Cardiac muscle cell (in vitro differentiated cells and primary cell): Measurements from ENCODE around the gene FMNL1. TPM values are rescaled to one million over a fixed set of nuclear protein-coding genes. Genes with fewer than 3 reads are reported as not detected.
A peak's percentile ranks its signal among the peaks of the same experiment; 100 is the strongest.

Experiments
- DNase-seq, 2 donors: peaks; one replicate each; pipeline versions ENCODE4 v3.0.0 to v3.0.0-alpha.2; 2010 to 2017; ENCODE audit warnings: low read depth in 1 of 2, low spot score in 1 of 2
- H3K27ac ChIP-seq: fragments of 200-600 bp; sonication (generic); 2 replicates; pipeline ENCODE4 v1.5.1; 2016
- H3K27me3 ChIP-seq: fragments of 200-600 bp; sonication (generic); 2 replicates; pipeline ENCODE4 v1.6.0; 2016; ENCODE audit warnings: control low read depth
- H3K36me3 ChIP-seq: fragments of 200-600 bp; sonication (generic); 2 replicates; pipeline ENCODE4 v1.5.1; 2016; ENCODE audit warnings: control low read depth
- H3K4me1 ChIP-seq: fragments of 200-600 bp; sonication (generic); 2 replicates; pipeline ENCODE4 v1.8.1; 2017; ENCODE audit warnings: low read depth, mild to moderate bottlenecking, mixed run types
- H3K4me3 ChIP-seq: fragments of 200-600 bp; sonication (generic); 2 replicates; pipeline ENCODE4 v1.5.1; 2016; ENCODE audit warnings: mild to moderate bottlenecking
- H3K9me3 ChIP-seq: fragments of 200-600 bp; sonication (generic); 2 replicates; pipeline ENCODE4 v1.5.1; 2017; ENCODE audit warnings: low read depth, mild to moderate bottlenecking, control low read depth
- polyA plus RNA-seq: library from polyadenylated mRNA; unstranded; fragments of >200 nt; fragmentation: Nextera tagmentation; extraction: Ambion mirVana; gene quantifications from 2 replicates; pipeline ENCODE4 v1.2.1, GENCODE V29; 2016
- total RNA-seq: library from RNA; depleted of rRNA; stranded (reverse); fragments of >200 nt; gene quantifications from 2 replicates; pipeline ENCODE4 v1.2.3, GENCODE V29; 2016
- TF ChIP-seq, protein P1 (sequence below): IDR thresholded peaks from 2 replicates; pipeline ENCODE4 v1.5.1; 2012; ENCODE audit warnings: low read depth, mild to moderate bottlenecking, low read length

Gene FMNL1
- total and polyA plus RNA-seq, 2 experiments from 2014 or later: 0.51 to 0.83 TPM

DNA sequence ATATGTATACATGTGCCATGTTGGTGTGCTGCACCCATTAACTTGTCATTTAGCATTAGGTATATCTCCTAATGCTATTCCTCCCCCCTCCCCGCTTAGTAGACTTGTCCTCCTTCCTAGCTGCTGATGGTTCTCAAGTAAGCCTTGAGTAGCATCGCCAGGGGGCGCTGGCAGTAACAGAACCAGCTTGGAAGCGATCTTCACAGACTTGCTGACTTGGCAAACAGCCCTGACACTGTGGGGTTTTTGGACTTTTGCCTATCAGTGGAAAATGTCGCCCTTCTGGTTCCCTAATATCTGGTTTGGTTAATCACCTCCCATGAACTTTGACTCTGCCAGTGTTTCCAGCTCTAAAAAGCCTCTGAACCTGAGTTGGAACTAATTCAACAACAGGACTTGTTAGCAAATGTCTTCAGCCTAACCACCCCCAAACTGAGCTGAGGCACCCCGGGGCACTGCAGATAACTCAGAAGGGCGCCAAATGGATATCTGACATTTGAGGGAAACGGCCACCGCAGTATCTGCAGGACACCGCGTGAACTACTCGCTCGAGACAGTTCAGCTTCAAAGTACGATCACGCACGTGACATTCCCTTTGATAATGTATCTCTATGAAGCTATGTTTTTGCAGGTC is 55.6 kb downstream of the FMNL1 start:
- Histone ChIP-seq H3K27ac (peak overlapping the region; percentile 50), H3K4me3 (no peak overlapping the region), H3K9me3 (no peaks in the 10 kb centered on the region), H3K4me1 (peaks cover 17% of the 10 kb centered on the region), H3K27me3 (no peaks in the 10 kb centered on the region), H3K36me3 (no peaks in the 10 kb centered on the region)
- peak; percentile 95 to 96 for DNase-seq
- TF ChIP-seq, protein P1, sequence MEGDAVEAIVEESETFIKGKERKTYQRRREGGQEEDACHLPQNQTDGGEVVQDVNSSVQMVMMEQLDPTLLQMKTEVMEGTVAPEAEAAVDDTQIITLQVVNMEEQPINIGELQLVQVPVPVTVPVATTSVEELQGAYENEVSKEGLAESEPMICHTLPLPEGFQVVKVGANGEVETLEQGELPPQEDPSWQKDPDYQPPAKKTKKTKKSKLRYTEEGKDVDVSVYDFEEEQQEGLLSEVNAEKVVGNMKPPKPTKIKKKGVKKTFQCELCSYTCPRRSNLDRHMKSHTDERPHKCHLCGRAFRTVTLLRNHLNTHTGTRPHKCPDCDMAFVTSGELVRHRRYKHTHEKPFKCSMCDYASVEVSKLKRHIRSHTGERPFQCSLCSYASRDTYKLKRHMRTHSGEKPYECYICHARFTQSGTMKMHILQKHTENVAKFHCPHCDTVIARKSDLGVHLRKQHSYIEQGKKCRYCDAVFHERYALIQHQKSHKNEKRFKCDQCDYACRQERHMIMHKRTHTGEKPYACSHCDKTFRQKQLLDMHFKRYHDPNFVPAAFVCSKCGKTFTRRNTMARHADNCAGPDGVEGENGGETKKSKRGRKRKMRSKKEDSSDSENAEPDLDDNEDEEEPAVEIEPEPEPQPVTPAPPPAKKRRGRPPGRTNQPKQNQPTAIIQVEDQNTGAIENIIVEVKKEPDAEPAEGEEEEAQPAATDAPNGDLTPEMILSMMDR: peak; percentile 81

GRCh38 chr17:45277992-45278391 is 56.3 kb downstream of the FMNL1 start:
- no peak overlapping the region for H3K4me3 ChIP-seq
- H3K27ac ChIP-seq: peak overlapping the region; percentile 50
- DNase-seq: peak; percentile 42 to 87
- H3K4me1 ChIP-seq: peaks cover 21% of the 10 kb centered on the region
- no peaks in the 10 kb centered on the region for H3K36me3 ChIP-seq
- H3K27me3 ChIP-seq: no peaks in the 10 kb centered on the region
- TF ChIP-seq, protein P1: no peak
- H3K9me3 ChIP-seq: no peaks in the 10 kb centered on the region

DNA sequence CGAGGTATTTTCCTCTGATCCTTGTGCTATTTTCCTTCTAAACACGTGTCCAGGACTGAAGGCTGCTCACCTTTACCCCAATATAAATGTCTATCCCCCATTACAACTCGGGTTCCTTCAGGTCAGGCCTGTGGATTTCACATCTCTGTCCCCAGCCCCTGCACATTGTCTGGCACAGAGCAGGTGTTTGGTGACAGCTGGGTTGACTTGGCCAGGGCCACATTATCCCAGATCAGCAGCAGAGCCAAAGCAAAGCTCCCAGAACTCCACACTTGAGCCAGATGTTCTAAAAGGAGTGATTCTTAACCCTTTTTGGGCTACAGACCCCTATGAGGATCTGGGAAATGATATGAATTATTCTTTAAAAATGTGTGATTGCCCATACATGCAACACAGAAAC is 58.2 kb downstream of the FMNL1 start:
- H3K36me3 ChIP-seq: peaks cover 5% of the 10 kb centered on the region
- no peak overlapping the region for H3K4me3 ChIP-seq
- TF ChIP-seq, protein P1: no peak
- H3K27me3 ChIP-seq: no peaks in the 10 kb centered on the region
- no peak for DNase-seq
- no peak overlapping the region for H3K27ac ChIP-seq
- no peaks in the 10 kb centered on the region for H3K9me3 ChIP-seq
- peaks cover 24% of the 10 kb centered on the region for H3K4me1 ChIP-seq

DNA sequence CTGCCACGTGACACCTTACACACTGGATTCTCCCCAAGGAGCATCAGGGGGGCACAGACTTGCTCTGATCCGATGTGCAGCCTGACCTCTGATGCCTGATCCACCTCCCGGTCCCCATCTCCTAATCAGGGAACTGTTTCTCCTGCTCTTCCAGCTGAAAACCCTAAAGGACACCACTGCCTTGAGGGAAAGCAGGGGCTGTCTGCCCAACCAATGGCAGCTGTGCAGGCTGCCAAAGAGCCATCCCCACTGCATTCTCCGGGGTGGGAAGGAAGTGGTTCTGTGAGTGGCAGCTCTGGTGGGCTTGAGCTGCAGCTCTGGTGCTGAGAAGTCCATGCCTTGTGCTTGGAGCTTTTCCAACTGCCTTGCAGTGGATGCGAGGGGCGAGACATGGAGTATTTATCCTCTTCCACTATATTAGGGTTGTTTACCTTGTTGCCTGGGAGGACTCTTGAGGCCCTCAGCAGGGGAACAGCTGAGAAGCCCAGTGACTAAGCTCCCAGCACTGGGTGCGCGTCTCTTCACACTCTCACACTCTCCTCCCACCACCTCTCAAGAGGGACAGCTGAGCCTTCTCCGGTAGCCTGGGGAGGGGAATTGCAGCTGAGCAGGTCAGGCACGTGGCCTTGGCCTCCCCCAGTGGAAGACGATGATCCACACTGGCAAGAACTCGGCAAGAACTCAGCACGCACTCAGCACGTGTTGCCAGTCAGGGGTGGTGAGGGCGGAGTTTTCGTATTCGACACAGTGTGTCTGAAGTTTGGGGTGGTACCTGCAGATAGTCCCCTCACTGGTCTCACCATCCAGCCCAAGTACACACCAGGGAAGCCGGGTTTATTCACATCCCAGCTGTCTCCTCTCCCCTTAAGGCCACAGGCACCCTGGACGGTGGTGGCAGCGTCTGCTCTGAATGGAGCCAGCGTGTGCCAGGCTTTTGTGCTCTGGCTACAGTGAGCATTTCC is 61.3 kb downstream of the FMNL1 start:
- Histone ChIP-seq H3K27ac (peak overlapping the region; percentile 44), H3K9me3 (no peaks in the 10 kb centered on the region), H3K27me3 (no peaks in the 10 kb centered on the region), H3K4me3 (no peak overlapping the region), H3K36me3 (peaks cover 5% of the 10 kb centered on the region), H3K4me1 (peaks cover 13% of the 10 kb centered on the region)
- peak; percentile 32 to 77 for DNase-seq
- TF ChIP-seq, protein P1: no peak

- H3K4me1 ChIP-seq: peaks cover 14% of the 10 kb centered on the region
- no peak for DNase-seq
- TF ChIP-seq, protein P1: no peak
- no peaks in the 10 kb centered on the region for H3K9me3 ChIP-seq
- no peak overlapping the region for H3K27ac ChIP-seq
- H3K36me3 ChIP-seq: peaks cover 5% of the 10 kb centered on the region
- no peaks in the 10 kb centered on the region for H3K27me3 ChIP-seq
- no peak overlapping the region for H3K4me3 ChIP-seq
Observed at GRCh38 chr17:45283711-45284110, 62.0 kb downstream of the FMNL1 start.
